OCI-LY1 (cell line): ENCODE measurements around the gene ZNF862.

Source experiments
- H2AFZ ChIP-seq: fragments of 200-600 bp; sonication (generic), shearing (Covaris generic); 2 replicates; pipeline ENCODE4 v1.6.0; 2014; ENCODE audit warnings: antibody characterized with exemption, mild to moderate bottlenecking, low read length
- H3F3A ChIP-seq: fragments of 200-600 bp; sonication (generic), shearing (Covaris generic); 2 replicates; pipeline ENCODE4 v1.6.0; 2014; ENCODE audit warnings: mild to moderate bottlenecking, antibody characterized with exemption, low read length, moderate library complexity; ENCODE audit not compliant: insufficient read depth
- H3K27ac ChIP-seq: fragments of 200-600 bp; sonication (generic); 2 replicates; pipeline ENCODE4 v1.5.1; 2014; ENCODE audit warnings: low read length, mixed run types, mild to moderate bottlenecking, low read depth; ENCODE audit not compliant: poor library complexity, severe bottlenecking
- H3K27me3 ChIP-seq: fragments of 200-600 bp; sonication (generic); 2 replicates; pipeline ENCODE4 v1.6.0; 2014; ENCODE audit warnings: antibody characterized with exemption, mild to moderate bottlenecking, low read length, moderate library complexity; ENCODE audit not compliant: insufficient read depth
- H3K36me3 ChIP-seq: fragments of 200-600 bp; sonication (generic); 2 replicates; pipeline ENCODE4 v1.6.1; 2014; ENCODE audit warnings: mild to moderate bottlenecking, antibody characterized with exemption, low read length, moderate library complexity, mixed read lengths; ENCODE audit not compliant: insufficient read depth
- H3K4me1 ChIP-seq: fragments of 200-600 bp; sonication (generic); 2 replicates; pipeline ENCODE4 v1.5.1; 2014; ENCODE audit warnings: mild to moderate bottlenecking, low read length, moderate library complexity; ENCODE audit not compliant: insufficient read depth, severe bottlenecking
- H3K4me2 ChIP-seq: fragments of 200-600 bp; sonication (generic), shearing (Covaris generic); 2 replicates; pipeline ENCODE4 v1.6.1; 2014; ENCODE audit warnings: low read length
- H3K4me3 ChIP-seq: fragments of 200-600 bp; sonication (generic); 2 replicates; pipeline ENCODE4 v1.5.1; 2014; ENCODE audit warnings: low read length, low read depth, mild to moderate bottlenecking, mixed read lengths; ENCODE audit not compliant: poor library complexity, severe bottlenecking
- H3K79me2 ChIP-seq: fragments of 200-600 bp; shearing (Covaris generic); 2 replicates; pipeline ENCODE4 v1.6.1; 2016; ENCODE audit warnings: mixed run types, low read length, mixed read lengths; ENCODE audit not compliant: insufficient read depth
- H3K9ac ChIP-seq: fragments of 200-600 bp; sonication (generic), shearing (Covaris generic); 2 replicates; pipeline ENCODE4 v1.6.1; 2014; ENCODE audit warnings: mild to moderate bottlenecking, low read length, mixed read lengths
- H3K9me2 ChIP-seq: fragments of 200-600 bp; sonication (generic), shearing (Covaris generic); 2 replicates; pipeline ENCODE4 v1.6.1; 2014; ENCODE audit warnings: low read depth, mild to moderate bottlenecking, low read length, mixed read lengths
- H3K9me3 ChIP-seq: fragments of 200-600 bp; shearing (Covaris generic); 2 replicates; pipeline ENCODE4 v1.6.1; 2014; ENCODE audit warnings: low read length, mixed read lengths
- H4K20me1 ChIP-seq: fragments of 200-600 bp; sonication (generic), shearing (Covaris generic); 2 replicates; pipeline ENCODE4 v1.6.0; 2016; ENCODE audit warnings: mild to moderate bottlenecking, low read length; ENCODE audit not compliant: insufficient read depth
- CTCF ChIP-seq: fragments of 200-600 bp; sonication (generic), shearing (Covaris generic); IDR thresholded peaks from 2 replicates; pipeline ENCODE4 v1.5.1; 2017; ENCODE audit warnings: mild to moderate bottlenecking, antibody characterized with exemption, low read length, moderate library complexity, mixed read lengths
- EZH2 ChIP-seq: fragments of 200-600 bp; sonication (generic), shearing (Covaris generic); IDR thresholded peaks from 2 replicates; pipeline ENCODE4 v1.8.0; 2017; ENCODE audit warnings: borderline replicate concordance, mixed run types, mild to moderate bottlenecking, antibody characterized with exemption, low read length, moderate library complexity, mixed read lengths

Gene ZNF862

GRCh38 chr7:149877890-149878522 lies 39.8 kb downstream of the ZNF862 start:
- H3K4me3 ChIP-seq: no peak overlapping the region
- no peak for TF ChIP-seq EZH2
- no peak for TF ChIP-seq CTCF
- H3F3A ChIP-seq: no peaks in the 10 kb centered on the region
- no peak overlapping the region for H3K4me2 ChIP-seq
- H4K20me1 ChIP-seq: no peaks in the 10 kb centered on the region
- H3K36me3 ChIP-seq: peaks cover 4% of the 10 kb centered on the region; the same call in 1 of the 2 replicates
- no peak overlapping the region for H3K27ac ChIP-seq
- no peaks in the 10 kb centered on the region for H3K9me2 ChIP-seq
- no peaks in the 10 kb centered on the region for H3K27me3 ChIP-seq
- H3K9me3 ChIP-seq: no peaks in the 10 kb centered on the region
- no peak overlapping the region for H2AFZ ChIP-seq
- peaks cover 15% of the 10 kb centered on the region for H3K4me1 ChIP-seq
- H3K9ac ChIP-seq: no peak overlapping the region
- H3K79me2 ChIP-seq: no peaks in the 10 kb centered on the region

- no peak overlapping the region for H3K27ac ChIP-seq
- TF ChIP-seq CTCF: no peak
- TF ChIP-seq EZH2: no peak
- H2AFZ ChIP-seq: no peak overlapping the region
- no peak overlapping the region for H3K4me2 ChIP-seq
- H3K36me3 ChIP-seq: peaks cover 4% of the 10 kb centered on the region; the same call in 1 of the 2 replicates
- H3K9me3 ChIP-seq: no peaks in the 10 kb centered on the region
- no peak overlapping the region for H3K4me3 ChIP-seq
- H3K79me2 ChIP-seq: no peaks in the 10 kb centered on the region
- no peak overlapping the region for H3K9ac ChIP-seq
- peaks cover 12% of the 10 kb centered on the region for H3K4me1 ChIP-seq
- no peaks in the 10 kb centered on the region for H4K20me1 ChIP-seq
- no peaks in the 10 kb centered on the region for H3F3A ChIP-seq
- no peaks in the 10 kb centered on the region for H3K9me2 ChIP-seq
- no peaks in the 10 kb centered on the region for H3K27me3 ChIP-seq
Observed at GRCh38 chr7:149878523-149878921, 40.3 kb downstream of the ZNF862 start.

- TF ChIP-seq CTCF (no peak), EZH2 (no peak)
- no peaks in the 10 kb centered on the region for H3K27me3 ChIP-seq
- no peaks in the 10 kb centered on the region for H4K20me1 ChIP-seq
- H3K9ac ChIP-seq: no peak overlapping the region
- H3K4me2 ChIP-seq: no peak overlapping the region
- peaks cover 4% of the 10 kb centered on the region; the same call in 1 of the 2 replicates for H3K36me3 ChIP-seq
- no peak overlapping the region for H3K4me3 ChIP-seq
- no peaks in the 10 kb centered on the region for H3K9me2 ChIP-seq
- no peak overlapping the region for H3K27ac ChIP-seq
- H3F3A ChIP-seq: no peaks in the 10 kb centered on the region
- H3K9me3 ChIP-seq: no peaks in the 10 kb centered on the region
- H2AFZ ChIP-seq: no peak overlapping the region
- H3K79me2 ChIP-seq: no peaks in the 10 kb centered on the region
- H3K4me1 ChIP-seq: peaks cover 9% of the 10 kb centered on the region
Observed at GRCh38 chr7:149879271-149879743, 41.1 kb downstream of the ZNF862 start.
